MM.1S (cell line): ENCODE data around the gene CNNM2.
"Not testable (repeated sequence)": the region's sequence is repeated elsewhere in the genome, so short reads cannot be mapped to it uniquely, and the experiment has no call there.

ENCODE experiments used
- DNase-seq: peaks from one replicate; pipeline ENCODE4 v3.0.0-alpha.2; 2015
- H2AFZ ChIP-seq: fragments of 300-600 bp; sonication (generic); 2 replicates; pipeline ENCODE4 v1.6.0; 2016; ENCODE audit warnings: antibody characterized with exemption, low read length
- H3F3A ChIP-seq: fragments of 300-600 bp; sonication (generic); 2 replicates; pipeline ENCODE4 v1.6.1; 2016; ENCODE audit warnings: mild to moderate bottlenecking, antibody characterized with exemption, low read length, moderate library complexity, mixed read lengths; ENCODE audit not compliant: insufficient read depth
- H3K27ac ChIP-seq: fragments of 300-600 bp; sonication (generic); 2 replicates; pipeline ENCODE4 v1.5.1; 2016; ENCODE audit warnings: mild to moderate bottlenecking, low read length
- H3K27me3 ChIP-seq: fragments of 300-600 bp; sonication (generic); replicated peaks from 2 replicates; pipeline ENCODE4 v1.6.0; 2016; ENCODE audit warnings: low read length; ENCODE audit not compliant: insufficient read depth
- H3K36me3 ChIP-seq: fragments of 300-600 bp; sonication (generic); replicated peaks from 2 replicates; pipeline ENCODE4 v1.6.1; 2016; ENCODE audit warnings: mild to moderate bottlenecking, low read length, mixed read lengths; ENCODE audit not compliant: insufficient read depth
- H3K4me1 ChIP-seq: fragments of 300-600 bp; sonication (generic); 2 replicates; pipeline ENCODE4 v1.6.1; 2016; ENCODE audit warnings: low read length, mixed read lengths
- H3K4me2 ChIP-seq: fragments of 300-600 bp; sonication (generic); 2 replicates; pipeline ENCODE4 v1.6.0; 2016; ENCODE audit warnings: low read depth, low read length
- H3K4me3 ChIP-seq: fragments of 300-600 bp; sonication (generic); 2 replicates; pipeline ENCODE4 v1.5.1; 2016; ENCODE audit warnings: low read length, mixed read lengths
- H3K79me2 ChIP-seq: fragments of 300-600 bp; sonication (generic); 2 replicates; pipeline ENCODE4 v1.6.1; 2016; ENCODE audit warnings: mixed run types, low read length, mixed read lengths
- H3K9ac ChIP-seq: fragments of 300-600 bp; sonication (generic); 2 replicates; pipeline ENCODE4 v1.6.1; 2016; ENCODE audit warnings: low read length, mixed read lengths
- H3K9me2 ChIP-seq: fragments of 300-600 bp; sonication (generic); replicated peaks from 2 replicates; pipeline ENCODE4 v1.6.1; 2016; ENCODE audit warnings: mild to moderate bottlenecking, low read length, mixed read lengths; ENCODE audit not compliant: insufficient read depth
- H3K9me3 ChIP-seq: fragments of 300-600 bp; sonication (generic); replicated peaks from 2 replicates; pipeline ENCODE4 v1.6.1; 2016; ENCODE audit warnings: mild to moderate bottlenecking, low read length, mixed read lengths; ENCODE audit not compliant: insufficient read depth
- H4K20me1 ChIP-seq: fragments of 300-600 bp; sonication (generic); 2 replicates; pipeline ENCODE4 v1.6.1; 2016; ENCODE audit warnings: mild to moderate bottlenecking, low read length, moderate library complexity, mixed read lengths; ENCODE audit not compliant: insufficient read depth
- CTCF ChIP-seq: fragments of 300-600 bp; sonication (generic); IDR thresholded peaks from 2 replicates; pipeline ENCODE4 v1.5.1; 2016; ENCODE audit warnings: antibody characterized with exemption, low read length, mixed read lengths
- EZH2 ChIP-seq: fragments of 300-600 bp; sonication (generic); optimal IDR thresholded peaks from 2 replicates; pipeline ENCODE3; 2017; ENCODE audit warnings: low read depth, mild to moderate bottlenecking, antibody characterized with exemption, low read length, mixed read lengths
- EZH2phosphoT487 ChIP-seq: fragments of 300-600 bp; sonication (generic); IDR thresholded peaks from 2 replicates; pipeline ENCODE4 v1.6.1; 2018; ENCODE audit warnings: antibody characterized with exemption, low read length

Gene CNNM2

GRCh38 chr10:103124420-103125096 lies 206.5 kb downstream of the CNNM2 start:
- Histone ChIP-seq H3K36me3 (no peaks in the 10 kb centered on the region; the same call in 1 of the 2 replicates), H3K4me1 (no peaks in the 10 kb centered on the region), H3K9me2 (no peaks in the 10 kb centered on the region), H3K9me3 (no peaks in the 10 kb centered on the region), H3K79me2 (no peaks in the 10 kb centered on the region), H3K27me3 (no peaks in the 10 kb centered on the region), H3K4me3 (no peak overlapping the region), H3K4me2 (no peak overlapping the region), H3K9ac (no peak overlapping the region), H2AFZ (no peak overlapping the region), H4K20me1 (no peaks in the 10 kb centered on the region), H3K27ac (no peak overlapping the region), H3F3A (no peaks in the 10 kb centered on the region; the same call in 1 of the 2 replicates)
- no peak for DNase-seq
- no peak for TF ChIP-seq EZH2
- no peak for TF ChIP-seq EZH2phosphoT487
- TF ChIP-seq CTCF: no peak

GRCh38 chr10:103125323-103126267 lies 207.5 kb downstream of the CNNM2 start:
- no peak for DNase-seq
- TF ChIP-seq CTCF: no peak
- no peak for TF ChIP-seq EZH2
- H4K20me1 ChIP-seq: no peaks in the 10 kb centered on the region
- H3K9me2 ChIP-seq: no peaks in the 10 kb centered on the region
- no peaks in the 10 kb centered on the region; the same call in 1 of the 2 replicates for H3F3A ChIP-seq
- no peaks in the 10 kb centered on the region for H3K79me2 ChIP-seq
- no peak overlapping the region for H3K4me3 ChIP-seq
- no peaks in the 10 kb centered on the region for H3K4me1 ChIP-seq
- H3K27ac ChIP-seq: no peak overlapping the region
- no peaks in the 10 kb centered on the region for H3K9me3 ChIP-seq
- no peak overlapping the region for H3K9ac ChIP-seq
- H3K36me3 ChIP-seq: no peaks in the 10 kb centered on the region; the same call in 1 of the 2 replicates
- no peak overlapping the region for H2AFZ ChIP-seq
- no peak overlapping the region for H3K4me2 ChIP-seq
- H3K27me3 ChIP-seq: no peaks in the 10 kb centered on the region

GRCh38 chr10:103127241-103127640 lies 209.1 kb downstream of the CNNM2 start:
- Histone ChIP-seq H3F3A (no peaks in the 10 kb centered on the region), H3K27me3 (no peaks in the 10 kb centered on the region), H3K9me2 (no peaks in the 10 kb centered on the region), H3K4me3 (no peak overlapping the region), H3K9me3 (no peaks in the 10 kb centered on the region), H3K9ac (no peak overlapping the region), H2AFZ (no peak overlapping the region), H3K27ac (no peak overlapping the region), H3K4me2 (no peak overlapping the region), H4K20me1 (no peaks in the 10 kb centered on the region), H3K36me3 (no peaks in the 10 kb centered on the region; the same call in 1 of the 2 replicates), H3K4me1 (no peaks in the 10 kb centered on the region), H3K79me2 (no peaks in the 10 kb centered on the region)
- DNase-seq: no peak
- no peak for TF ChIP-seq EZH2
- TF ChIP-seq EZH2phosphoT487: no peak
- TF ChIP-seq CTCF: no peak

GRCh38 chr10:103130180-103130579 lies 212.1 kb downstream of the CNNM2 start:
- not testable (repeated sequence) for H3K79me2 ChIP-seq, H3F3A ChIP-seq, H3K27me3 ChIP-seq, DNase-seq, H3K9me3 ChIP-seq, H3K36me3 ChIP-seq, H3K4me1 ChIP-seq, H2AFZ ChIP-seq, H3K9ac ChIP-seq, H3K4me3 ChIP-seq, H4K20me1 ChIP-seq, H3K9me2 ChIP-seq, H3K4me2 ChIP-seq, H3K27ac ChIP-seq
